ENCODE measurements around the gene NHP2. TPM values are rescaled to one million over a fixed set of nuclear protein-coding genes. Genes with fewer than 3 reads are reported as not detected.

NHP2 gene
- total RNA-seq, 2 donors from 2014 or later: 78.3 to 89.5 TPM

DNA sequence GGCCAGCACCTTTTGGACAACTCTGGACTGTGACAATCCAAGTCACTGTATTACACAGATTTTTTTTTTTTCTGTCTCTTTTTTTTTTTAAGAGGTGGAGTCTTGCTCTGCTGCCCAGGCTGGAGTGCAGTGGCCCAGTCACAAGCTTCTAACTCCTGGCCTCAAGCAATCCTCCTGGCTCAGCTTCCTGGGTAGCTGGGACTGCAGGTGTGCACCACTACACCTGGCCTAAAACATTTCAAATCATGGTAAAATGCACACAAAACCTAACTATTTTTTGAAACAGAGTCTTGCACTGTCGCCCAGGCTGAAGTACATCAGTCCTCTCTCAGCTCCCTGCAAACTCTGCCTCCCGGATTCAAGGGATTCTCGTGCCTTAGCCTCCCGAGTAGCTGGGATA is 47.6 kb downstream of the NHP2 start:
- intact Hi-C loops (cut with DNase I): no loop called here
- no peak for DNase-seq
- ATAC-seq: no peak

DNA sequence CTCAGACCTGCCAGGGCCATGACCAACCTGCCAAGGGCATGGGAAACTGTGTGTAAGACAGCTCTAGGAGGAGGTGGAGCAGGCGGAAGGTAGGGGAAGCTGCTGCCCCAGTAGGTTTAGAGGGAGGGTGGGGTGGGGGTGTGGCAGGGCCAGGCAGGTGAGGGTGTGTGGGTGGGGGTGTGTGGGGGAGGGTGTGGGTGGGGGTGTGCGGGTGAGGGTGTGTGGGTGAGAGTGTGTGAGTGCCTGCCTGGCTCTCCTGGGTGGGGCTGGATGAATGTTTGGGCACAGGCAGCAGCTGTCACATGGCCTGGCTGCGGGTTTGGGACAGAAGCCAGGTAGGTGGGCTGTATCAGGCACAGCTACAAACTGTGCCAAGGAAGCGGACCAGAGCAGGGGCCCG is 49.2 kb downstream of the NHP2 start:
- intact Hi-C loops (cut with DNase I): no loop called here
- no peak for DNase-seq
- ATAC-seq: no peak

GRCh38 chr5:178103612-178104011 is 50.1 kb downstream of the NHP2 start:
- no peak for ATAC-seq
- DNase-seq: no peak
- intact Hi-C loops (cut with DNase I): no loop called here

Other genes starting within 250 kb of the NHP2 start
- not detected for gene PROP1, start 157.6 kb downstream of the NHP2 start, total RNA-seq
- 1 to 10 TPM; 1.5 TPM for gene N4BP3, start 40.4 kb downstream of the NHP2 start, total RNA-seq
- gene RMND5B, start 22.9 kb downstream of the NHP2 start, total RNA-seq: 10 to 100 TPM; 35.4 TPM
- gene GMCL2, start 33.5 kb upstream of the NHP2 start, total RNA-seq: not detected
- 100 to 1,000 TPM in 1 of 2 donors, 10 to 100 TPM in 1; 81.3 to 141 TPM for gene HNRNPAB, start 50.6 kb upstream of the NHP2 start, total RNA-seq
- 10 to 100 TPM; 43.6 to 53.5 TPM for gene PHYKPL, start 78.9 kb upstream of the NHP2 start, total RNA-seq